ENCODE data around the gene TMEM202. TPM values are rescaled to one million over a fixed set of nuclear protein-coding genes. Genes with fewer than 3 reads are reported as not detected.

TMEM202 gene
- total RNA-seq, 2 experiments from 2014 or later, result not detected

- H3K4me2 ChIP-seq (ENCODE audit: low read length), result no peak overlapping the region
- TF ChIP-seq EZH2phosphoT487 (IDR thresholded peaks at IDR 0.05; ENCODE audit: borderline replicate concordance, low read depth, low read length), result no peak
- TF ChIP-seq, protein P1, sequence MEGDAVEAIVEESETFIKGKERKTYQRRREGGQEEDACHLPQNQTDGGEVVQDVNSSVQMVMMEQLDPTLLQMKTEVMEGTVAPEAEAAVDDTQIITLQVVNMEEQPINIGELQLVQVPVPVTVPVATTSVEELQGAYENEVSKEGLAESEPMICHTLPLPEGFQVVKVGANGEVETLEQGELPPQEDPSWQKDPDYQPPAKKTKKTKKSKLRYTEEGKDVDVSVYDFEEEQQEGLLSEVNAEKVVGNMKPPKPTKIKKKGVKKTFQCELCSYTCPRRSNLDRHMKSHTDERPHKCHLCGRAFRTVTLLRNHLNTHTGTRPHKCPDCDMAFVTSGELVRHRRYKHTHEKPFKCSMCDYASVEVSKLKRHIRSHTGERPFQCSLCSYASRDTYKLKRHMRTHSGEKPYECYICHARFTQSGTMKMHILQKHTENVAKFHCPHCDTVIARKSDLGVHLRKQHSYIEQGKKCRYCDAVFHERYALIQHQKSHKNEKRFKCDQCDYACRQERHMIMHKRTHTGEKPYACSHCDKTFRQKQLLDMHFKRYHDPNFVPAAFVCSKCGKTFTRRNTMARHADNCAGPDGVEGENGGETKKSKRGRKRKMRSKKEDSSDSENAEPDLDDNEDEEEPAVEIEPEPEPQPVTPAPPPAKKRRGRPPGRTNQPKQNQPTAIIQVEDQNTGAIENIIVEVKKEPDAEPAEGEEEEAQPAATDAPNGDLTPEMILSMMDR (conservative IDR thresholded peaks at IDR 0.05; ENCODE audit: low read length), result no peak
- intact Hi-C loops (cut with micrococcal nuclease; ENCODE audit: unreplicated experiment), result no loop called here
- no TSS peak for BruUV-seq (replicated peaks)
- POLR2A ChIA-PET, result no interaction called here
- H3K9me3 ChIP-seq (ENCODE audit: low read length), result no peaks in the 10 kb centered on the region
- DNase-seq (ENCODE audit: low spot score), result no peak
- H3K36me3 ChIP-seq (ENCODE audit: insufficient read depth, low read length), result no peaks in the 10 kb centered on the region
- H3K4me1 ChIP-seq (ENCODE audit: insufficient read depth, low read length, poor library complexity, severe bottlenecking), result no peaks in the 10 kb centered on the region
- H3K79me2 ChIP-seq (ENCODE audit: insufficient read depth, low read depth, low read length), result no peaks in the 10 kb centered on the region
- H4K20me1 ChIP-seq (ENCODE audit: insufficient read depth, low read length), result no peaks in the 10 kb centered on the region
- CTCF ChIA-PET (ENCODE audit: unreplicated experiment), result no interaction called here
- H2AFZ ChIP-seq (ENCODE audit: low read length), result no peak overlapping the region
- no peak overlapping the region for H3K4me3 ChIP-seq (ENCODE audit: low read depth, low read length, poor library complexity, severe bottlenecking)
- H3K27ac ChIP-seq (ENCODE audit: low read depth, low read length, poor library complexity, severe bottlenecking), result no peak overlapping the region
- H3K9me2 ChIP-seq (ENCODE audit: insufficient read depth, low read length), result no peaks in the 10 kb centered on the region
Measured at GRCh38 chr15:72398648-72399047, 543 bp downstream of the TMEM202 start.

DNA sequence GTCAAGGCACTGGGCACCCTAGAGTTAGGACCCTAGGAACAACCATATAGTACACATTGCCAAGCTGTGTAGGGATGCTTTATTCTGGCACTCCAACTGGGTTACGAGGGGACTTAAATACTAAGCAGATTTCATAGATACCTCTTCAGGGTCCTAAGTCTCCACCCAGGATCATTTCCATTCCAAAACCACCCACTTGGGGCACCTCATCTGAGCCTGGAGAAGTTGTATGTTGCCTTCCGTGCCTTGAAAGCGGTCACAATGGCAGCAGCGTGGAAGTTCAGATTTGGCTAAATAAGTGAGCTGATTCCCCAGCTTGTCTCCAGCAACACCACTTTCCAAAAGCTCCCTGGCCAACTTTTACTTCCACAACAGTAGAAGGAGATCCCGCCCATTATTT, 4.6 kb downstream of the TMEM202 start:
- Histone ChIP-seq H3K36me3 (ENCODE audit: insufficient read depth, low read length) (no peaks in the 10 kb centered on the region), H3K4me3 (ENCODE audit: low read depth, low read length, poor library complexity, severe bottlenecking) (no peak overlapping the region), H4K20me1 (ENCODE audit: insufficient read depth, low read length) (no peaks in the 10 kb centered on the region), H3K4me2 (ENCODE audit: low read length) (no peak overlapping the region), H3K9me2 (ENCODE audit: insufficient read depth, low read length) (no peaks in the 10 kb centered on the region), H3K9me3 (ENCODE audit: low read length) (no peaks in the 10 kb centered on the region), H3K27ac (ENCODE audit: low read depth, low read length, poor library complexity, severe bottlenecking) (no peak overlapping the region), H3K79me2 (ENCODE audit: insufficient read depth, low read depth, low read length) (no peaks in the 10 kb centered on the region), H2AFZ (ENCODE audit: low read length) (no peak overlapping the region), H3K4me1 (ENCODE audit: insufficient read depth, low read length, poor library complexity, severe bottlenecking) (no peaks in the 10 kb centered on the region)
- no peak for TF ChIP-seq EZH2phosphoT487 (IDR thresholded peaks at IDR 0.05; ENCODE audit: borderline replicate concordance, low read depth, low read length)
- DNase-seq (ENCODE audit: low spot score), result no peak
- ChIA-PET CTCF (ENCODE audit: unreplicated experiment) (no interaction called here), POLR2A (no interaction called here)
- no TSS peak for BruUV-seq (replicated peaks)
- intact Hi-C loops (cut with micrococcal nuclease; ENCODE audit: unreplicated experiment), result no loop called here

DNA sequence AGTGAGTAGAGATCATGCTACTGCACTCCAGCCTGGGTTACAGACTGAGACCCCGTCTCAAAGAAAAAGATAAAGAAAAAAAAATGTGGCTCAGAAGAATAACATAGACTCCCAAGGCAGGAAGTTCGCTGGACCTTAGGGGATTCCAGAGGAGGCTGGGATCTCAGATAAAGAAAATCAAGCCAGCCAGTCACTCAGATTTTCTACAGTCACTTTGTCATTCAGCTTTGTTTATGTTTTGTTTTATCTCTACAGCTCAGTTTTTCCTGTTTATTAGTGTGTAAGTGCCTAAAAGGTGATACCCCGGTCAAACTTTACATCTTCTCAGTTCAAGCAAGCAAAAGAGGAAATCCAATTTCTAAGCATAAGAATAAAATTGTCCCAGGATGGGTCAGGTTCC, 6.3 kb downstream of the TMEM202 start:
- ChIA-PET POLR2A (interaction anchor here (0.7 kb wide), 1 partner anchor 11 kb away, joined by 3 read pairs; no protein-coding TSS in a partner anchor), CTCF (ENCODE audit: unreplicated experiment) (no interaction called here)
- Histone ChIP-seq H3K4me1 (ENCODE audit: insufficient read depth, low read length, poor library complexity, severe bottlenecking) (no peaks in the 10 kb centered on the region), H3K9me3 (ENCODE audit: low read length) (no peaks in the 10 kb centered on the region), H3K36me3 (ENCODE audit: insufficient read depth, low read length) (no peaks in the 10 kb centered on the region), H3K27ac (ENCODE audit: low read depth, low read length, poor library complexity, severe bottlenecking) (no peak overlapping the region), H3K4me3 (ENCODE audit: low read depth, low read length, poor library complexity, severe bottlenecking) (no peak overlapping the region), H3K79me2 (ENCODE audit: insufficient read depth, low read depth, low read length) (no peaks in the 10 kb centered on the region), H3K4me2 (ENCODE audit: low read length) (no peak overlapping the region), H4K20me1 (ENCODE audit: insufficient read depth, low read length) (no peaks in the 10 kb centered on the region), H3K9me2 (ENCODE audit: insufficient read depth, low read length) (no peaks in the 10 kb centered on the region), H2AFZ (ENCODE audit: low read length) (no peak overlapping the region)
- DNase-seq (ENCODE audit: low spot score), result no peak
- intact Hi-C loops (cut with micrococcal nuclease; ENCODE audit: unreplicated experiment), result no loop called here
- BruUV-seq (replicated peaks), result no TSS peak
- no peak for TF ChIP-seq EZH2phosphoT487 (IDR thresholded peaks at IDR 0.05; ENCODE audit: borderline replicate concordance, low read depth, low read length)
- TF ChIP-seq, protein P1 (conservative IDR thresholded peaks at IDR 0.05; ENCODE audit: low read length), result no peak
